WI38 (cell line): Measurements from ENCODE around the gene FLT1.

Experiments used
- H3K4me3 ChIP-seq: 2 replicates; pipeline ENCODE4 v1.5.1; 2011; ENCODE audit warnings: low read depth, mild to moderate bottlenecking, control low read depth, low read length
- CTCF ChIP-seq: IDR thresholded peaks from 2 replicates; pipeline ENCODE4 v1.5.1; 2012; ENCODE audit warnings: low read depth, mild to moderate bottlenecking, control low read depth, low read length

The FLT1 gene

DNA sequence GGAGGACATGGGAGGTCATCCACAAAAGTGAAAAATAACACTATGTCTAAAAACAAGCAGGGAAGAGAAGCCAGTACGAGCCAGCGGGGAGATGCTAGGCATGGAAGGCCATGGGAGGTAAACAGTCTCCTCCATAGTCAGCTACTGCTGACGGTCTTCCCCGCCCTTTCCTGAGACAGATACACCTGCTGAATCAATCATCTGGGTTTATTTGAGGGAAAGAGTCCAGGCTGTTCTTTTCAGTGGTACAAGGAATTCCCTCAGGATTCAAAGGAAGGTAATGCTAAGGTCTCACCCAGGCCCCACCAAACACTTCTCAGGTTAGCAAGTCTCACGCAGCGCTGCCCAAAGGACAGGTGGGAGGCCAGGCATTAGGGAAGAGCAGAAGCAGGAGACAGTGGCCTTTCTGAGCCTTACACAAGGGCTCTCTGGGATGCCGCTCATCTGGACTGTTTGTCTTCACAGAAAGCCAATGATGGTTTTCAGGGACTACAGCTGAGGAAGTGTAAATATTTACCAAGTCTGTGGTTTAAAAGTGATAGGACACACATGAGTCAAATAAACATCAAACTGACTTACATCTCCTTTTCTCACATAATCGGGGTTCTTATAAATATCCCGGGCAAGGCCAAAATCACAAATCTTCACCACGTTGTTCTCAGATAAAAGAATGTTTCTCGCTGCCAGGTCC is 173.9 kb downstream of the FLT1 start:
- TF ChIP-seq CTCF = no peak
- H3K4me3 ChIP-seq = no peak overlapping the region

DNA sequence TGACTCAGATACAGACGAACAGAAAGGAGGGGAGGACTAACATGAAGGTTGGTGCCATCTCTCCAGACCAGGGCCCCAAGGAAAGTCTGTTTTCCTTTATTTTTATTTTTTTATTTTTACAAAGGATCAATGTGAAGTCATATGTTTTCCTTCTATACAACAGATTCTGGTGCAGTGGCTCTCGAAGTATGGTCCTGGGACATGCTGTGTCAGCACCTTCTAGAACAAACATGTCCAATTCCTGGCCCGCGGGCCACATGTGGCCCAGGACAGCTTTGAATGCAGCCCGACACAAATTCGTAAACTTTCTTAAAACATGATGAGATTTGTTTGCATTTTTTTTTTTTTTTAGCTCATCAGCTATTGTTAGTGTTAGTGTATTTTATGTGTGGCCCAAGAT is 174.7 kb downstream of the FLT1 start:
- TF ChIP-seq CTCF = no peak
- no peak overlapping the region for H3K4me3 ChIP-seq

- H3K4me3 ChIP-seq = no peak overlapping the region
- TF ChIP-seq CTCF = no peak
Measured at GRCh38 chr13:28319528-28319927, 175.4 kb downstream of the FLT1 start.

- no peak for TF ChIP-seq CTCF
- no peak overlapping the region for H3K4me3 ChIP-seq
Measured at GRCh38 chr13:28318496-28318895, 176.4 kb downstream of the FLT1 start.

- no peak overlapping the region for H3K4me3 ChIP-seq
- no peak for TF ChIP-seq CTCF
Measured at GRCh38 chr13:28316836-28317235, 178.1 kb downstream of the FLT1 start.

- H3K4me3 ChIP-seq = no peak overlapping the region
- TF ChIP-seq CTCF = no peak
Measured at GRCh38 chr13:28316129-28316528, 178.8 kb downstream of the FLT1 start.

DNA sequence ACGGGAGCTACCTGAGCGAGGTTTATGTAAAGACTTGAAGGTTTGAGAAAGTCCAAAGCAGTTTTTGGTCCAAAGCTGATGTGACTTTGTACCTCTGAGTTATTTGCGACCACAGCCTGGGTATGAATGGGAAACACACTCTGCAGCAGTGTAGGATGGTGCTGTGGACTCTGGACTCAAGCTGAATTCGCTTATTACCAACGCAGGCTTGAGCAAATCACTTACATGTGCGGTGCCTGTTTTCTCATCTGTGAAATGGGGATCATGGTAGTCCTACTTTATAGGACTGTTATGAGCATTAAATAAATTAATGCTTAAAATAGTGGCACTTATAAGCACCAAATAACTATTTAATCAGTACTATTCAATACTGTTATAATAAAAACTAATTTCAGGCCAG is 180.0 kb downstream of the FLT1 start:
- no peak for TF ChIP-seq CTCF
- H3K4me3 ChIP-seq = no peak overlapping the region
